Liver (tissue), 9 donors: Measurements from ENCODE around the gene CDKL1. TPM values are rescaled to one million over a fixed set of nuclear protein-coding genes. Genes with fewer than 3 reads are reported as not detected.

Source experiments
- DNase-seq: peaks from one replicate; pipeline ENCODE4 v3.0.0-alpha.2; 2017; ENCODE audit warnings: low spot score
- H3K27ac ChIP-seq, 2 donors: one replicate each; pipeline ENCODE4 v1.7.0; 2013; ENCODE audit warnings: inconsistent platforms in 2 of 2, low read length in 2 of 2, control low read depth in 1 of 2, low read depth in 1 of 2, mild to moderate bottlenecking in 1 of 2
- H3K27me3 ChIP-seq, 4 donors: one replicate each; pipeline versions ENCODE4 v1.6.1 to v1.7.0; 2013; ENCODE audit warnings: low read length in 3 of 4, inconsistent platforms in 1 of 4, mild to moderate bottlenecking in 1 of 4, moderate library complexity in 1 of 4; ENCODE audit not compliant: control insufficient read depth in 4 of 4, insufficient read depth in 4 of 4
- H3K36me3 ChIP-seq, 4 donors: one replicate each; pipeline versions ENCODE4 v1.6.1 to v1.7.0; 2013; ENCODE audit warnings: low read length in 3 of 4, mild to moderate bottlenecking in 3 of 4, low read depth in 1 of 4, moderate library complexity in 1 of 4; ENCODE audit not compliant: control insufficient read depth in 4 of 4, insufficient read depth in 3 of 4
- H3K4me1 ChIP-seq, 4 donors: one replicate each; pipeline versions ENCODE4 v1.6.1 to v1.7.0; 2013; ENCODE audit warnings: low read length in 3 of 4, mild to moderate bottlenecking in 3 of 4, moderate library complexity in 1 of 4; ENCODE audit not compliant: control insufficient read depth in 4 of 4, insufficient read depth in 4 of 4
- H3K4me3 ChIP-seq, 3 donors: one replicate each; pipeline versions ENCODE4 v1.6.1 to v1.7.0; 2013; ENCODE audit warnings: low read length in 3 of 3, control low read depth in 1 of 3, low read depth in 1 of 3, mild to moderate bottlenecking in 1 of 3
- H3K9ac ChIP-seq, 2 donors: one replicate each; pipeline ENCODE4 v1.7.0; 2013; ENCODE audit warnings: low read length in 2 of 2, mild to moderate bottlenecking in 2 of 2, moderate library complexity in 2 of 2, control low read depth in 1 of 2, low read depth in 1 of 2
- H3K9me3 ChIP-seq, 4 donors: one replicate each; pipeline versions ENCODE4 v1.6.1 to v1.7.0; 2013; ENCODE audit warnings: low read length in 3 of 4; ENCODE audit not compliant: control insufficient read depth in 4 of 4
- ATF3 ChIP-seq: IDR thresholded peaks from 2 replicates; pipeline ENCODE4 v1.6.1; 2016; ENCODE audit warnings: antibody characterized with exemption
- EGR1 ChIP-seq, 2 donors: IDR thresholded peaks; 2 replicates each; pipeline ENCODE4 v1.6.1; 2016 to 2018; ENCODE audit warnings: antibody characterized with exemption in 2 of 2, low read depth in 2 of 2
- FOXA1 ChIP-seq: IDR thresholded peaks from 2 replicates; pipeline ENCODE4 v1.6.1; 2016; ENCODE audit warnings: antibody characterized with exemption
- FOXA2 ChIP-seq: IDR thresholded peaks from 2 replicates; pipeline ENCODE4 v1.6.1; 2016; ENCODE audit warnings: antibody characterized with exemption
- GABPA ChIP-seq, 2 donors: IDR thresholded peaks in 1 of 2; conservative IDR thresholded peaks in 1 of 2; 2 replicates each; pipeline ENCODE4 v1.6.1; 2016; ENCODE audit warnings: antibody characterized with exemption in 2 of 2, mild to moderate bottlenecking in 1 of 2, moderate library complexity in 1 of 2
- HNF4A ChIP-seq, 2 donors: conservative IDR thresholded peaks; 2 replicates each; pipeline ENCODE4 v1.6.1; 2016; ENCODE audit warnings: antibody characterized with exemption in 2 of 2, mild to moderate bottlenecking in 2 of 2
- HNF4G ChIP-seq: IDR thresholded peaks from 2 replicates; pipeline ENCODE4 v1.6.1; 2016; ENCODE audit warnings: antibody characterized with exemption
- JUND ChIP-seq, 2 donors: IDR thresholded peaks; 2 replicates each; pipeline ENCODE4 v1.6.1; 2016; ENCODE audit warnings: antibody characterized with exemption in 2 of 2
- MAX ChIP-seq: IDR thresholded peaks from 2 replicates; pipeline ENCODE4 v1.6.1; 2016; ENCODE audit warnings: antibody characterized with exemption
- NR2F2 ChIP-seq: IDR thresholded peaks from 2 replicates; pipeline ENCODE4 v1.6.1; 2016; ENCODE audit warnings: antibody characterized with exemption
- RAD21 ChIP-seq, 2 donors: IDR thresholded peaks; 2 replicates each; pipeline ENCODE4 v1.6.1; 2016; ENCODE audit warnings: antibody characterized with exemption in 2 of 2, mild to moderate bottlenecking in 2 of 2
- RXRA ChIP-seq, 2 donors: IDR thresholded peaks; 2 replicates each; pipeline ENCODE4 v1.6.1; 2017 to 2018; ENCODE audit warnings: antibody characterized with exemption in 2 of 2, mild to moderate bottlenecking in 1 of 2
- SP1 ChIP-seq: IDR thresholded peaks from 2 replicates; pipeline ENCODE4 v1.6.1; 2018; ENCODE audit warnings: antibody characterized with exemption, mild to moderate bottlenecking
- TAF1 ChIP-seq: conservative IDR thresholded peaks from 2 replicates; pipeline ENCODE4 v1.6.1; 2016; ENCODE audit warnings: antibody characterized with exemption, mild to moderate bottlenecking
- YY1 ChIP-seq: IDR thresholded peaks from 2 replicates; pipeline ENCODE4 v1.6.1; 2016; ENCODE audit warnings: antibody characterized with exemption, mild to moderate bottlenecking
- ZBTB33 ChIP-seq: IDR thresholded peaks from 2 replicates; pipeline ENCODE4 v1.6.1; 2016; ENCODE audit warnings: antibody characterized with exemption
- WGBS: extraction: QIAGEN DNeasy Blood & Tissue Kit; methylation state at CpG from one replicate; pipeline ENCODE4 v1.1.7; 2013; 5-methylcytosine and 5-hydroxymethylcytosine counted together
- polyA plus RNA-seq, 2 donors: library from polyadenylated mRNA; stranded (reverse) in 1 of 2; unstranded in 1 of 2; fragments of 200-250 nt in 1 of 2; fragments of >200 nt in 1 of 2; fragmentation: Nextera tagmentation in 1 of 2; extraction: Ambion mirVana in 1 of 2; gene quantifications; one replicate each; pipeline versions ENCODE4 v1.2.1 to v1.2.3, GENCODE V29; 2013 to 2015
- total RNA-seq, 2 donors: library from RNA; depleted of rRNA; stranded (reverse); fragments of >200 nt; gene quantifications; one replicate each; pipeline ENCODE4 v1.2.3, GENCODE V29; 2014
- TF ChIP-seq, protein P1 (sequence below): fragments of 150-350 bp; IDR thresholded peaks from 2 replicates; pipeline ENCODE4 v1.5.1; 2017; ENCODE audit warnings: improper control_type of control experiment, low read depth, low read length; ENCODE audit not compliant: missing input control
- TF ChIP-seq, protein P2 (sequence below): IDR thresholded peaks from 2 replicates; pipeline ENCODE4 v1.6.1; 2016; ENCODE audit warnings: antibody characterized with exemption, mild to moderate bottlenecking
- donor health status: healthy.
- donor health status: healthy.
- donor health status: healthy.
- donor health status: healthy.
- donor health status: healthy.

Gene CDKL1
- total and polyA plus RNA-seq, 4 donors, result 1.1 to 6.8 (median 2.1) TPM

- Histone ChIP-seq H3K27me3 (no peaks in the 10 kb centered on the region), H3K4me1 (peaks cover 0 to 10% (median 4%) of the 10 kb centered on the region in 4 donors), H3K36me3 (no peaks in the 10 kb centered on the region), H3K9me3 (no peaks in the 10 kb centered on the region), H3K27ac (peak overlapping the region; percentile 49 to 59), H3K4me3 (peak overlapping the region in 1 of 3 donors; percentile 33), H3K9ac (peak overlapping the region in 1 of 2 donors; percentile 39)
- WGBS, result 8% methylated on average over 8 of the region's 8 CpGs
- TF ChIP-seq JUND (IDR thresholded peaks at IDR 0.05) (no peak), MAX (peak; percentile 62), NR2F2 (peak; percentile 65), EGR1 (IDR thresholded peaks at IDR 0.05; ENCODE audit: low read depth in 2 of 2) (no peak), FOXA2 (peak; percentile 83), YY1 (peak; percentile 66), RAD21 (IDR thresholded peaks at IDR 0.05) (peak; percentile 89 to 94), SP1 (peak; percentile 54), TAF1 (no peak), GABPA (IDR thresholded peaks at IDR 0.05 in 1 of 2, conservative IDR thresholded peaks at IDR 0.05 in 1 of 2) (peak in 1 of 2 donors; percentile 42), HNF4A (conservative IDR thresholded peaks at IDR 0.05) (peak; percentile 20 to 30), FOXA1 (peak; percentile 78), HNF4G (no peak), RXRA (IDR thresholded peaks at IDR 0.05) (peak; percentile 29 to 49), ATF3 (no peak), ZBTB33 (no peak)
- TF ChIP-seq, protein P1, sequence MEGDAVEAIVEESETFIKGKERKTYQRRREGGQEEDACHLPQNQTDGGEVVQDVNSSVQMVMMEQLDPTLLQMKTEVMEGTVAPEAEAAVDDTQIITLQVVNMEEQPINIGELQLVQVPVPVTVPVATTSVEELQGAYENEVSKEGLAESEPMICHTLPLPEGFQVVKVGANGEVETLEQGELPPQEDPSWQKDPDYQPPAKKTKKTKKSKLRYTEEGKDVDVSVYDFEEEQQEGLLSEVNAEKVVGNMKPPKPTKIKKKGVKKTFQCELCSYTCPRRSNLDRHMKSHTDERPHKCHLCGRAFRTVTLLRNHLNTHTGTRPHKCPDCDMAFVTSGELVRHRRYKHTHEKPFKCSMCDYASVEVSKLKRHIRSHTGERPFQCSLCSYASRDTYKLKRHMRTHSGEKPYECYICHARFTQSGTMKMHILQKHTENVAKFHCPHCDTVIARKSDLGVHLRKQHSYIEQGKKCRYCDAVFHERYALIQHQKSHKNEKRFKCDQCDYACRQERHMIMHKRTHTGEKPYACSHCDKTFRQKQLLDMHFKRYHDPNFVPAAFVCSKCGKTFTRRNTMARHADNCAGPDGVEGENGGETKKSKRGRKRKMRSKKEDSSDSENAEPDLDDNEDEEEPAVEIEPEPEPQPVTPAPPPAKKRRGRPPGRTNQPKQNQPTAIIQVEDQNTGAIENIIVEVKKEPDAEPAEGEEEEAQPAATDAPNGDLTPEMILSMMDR, result peak; percentile 42
- TF ChIP-seq, protein P2, sequence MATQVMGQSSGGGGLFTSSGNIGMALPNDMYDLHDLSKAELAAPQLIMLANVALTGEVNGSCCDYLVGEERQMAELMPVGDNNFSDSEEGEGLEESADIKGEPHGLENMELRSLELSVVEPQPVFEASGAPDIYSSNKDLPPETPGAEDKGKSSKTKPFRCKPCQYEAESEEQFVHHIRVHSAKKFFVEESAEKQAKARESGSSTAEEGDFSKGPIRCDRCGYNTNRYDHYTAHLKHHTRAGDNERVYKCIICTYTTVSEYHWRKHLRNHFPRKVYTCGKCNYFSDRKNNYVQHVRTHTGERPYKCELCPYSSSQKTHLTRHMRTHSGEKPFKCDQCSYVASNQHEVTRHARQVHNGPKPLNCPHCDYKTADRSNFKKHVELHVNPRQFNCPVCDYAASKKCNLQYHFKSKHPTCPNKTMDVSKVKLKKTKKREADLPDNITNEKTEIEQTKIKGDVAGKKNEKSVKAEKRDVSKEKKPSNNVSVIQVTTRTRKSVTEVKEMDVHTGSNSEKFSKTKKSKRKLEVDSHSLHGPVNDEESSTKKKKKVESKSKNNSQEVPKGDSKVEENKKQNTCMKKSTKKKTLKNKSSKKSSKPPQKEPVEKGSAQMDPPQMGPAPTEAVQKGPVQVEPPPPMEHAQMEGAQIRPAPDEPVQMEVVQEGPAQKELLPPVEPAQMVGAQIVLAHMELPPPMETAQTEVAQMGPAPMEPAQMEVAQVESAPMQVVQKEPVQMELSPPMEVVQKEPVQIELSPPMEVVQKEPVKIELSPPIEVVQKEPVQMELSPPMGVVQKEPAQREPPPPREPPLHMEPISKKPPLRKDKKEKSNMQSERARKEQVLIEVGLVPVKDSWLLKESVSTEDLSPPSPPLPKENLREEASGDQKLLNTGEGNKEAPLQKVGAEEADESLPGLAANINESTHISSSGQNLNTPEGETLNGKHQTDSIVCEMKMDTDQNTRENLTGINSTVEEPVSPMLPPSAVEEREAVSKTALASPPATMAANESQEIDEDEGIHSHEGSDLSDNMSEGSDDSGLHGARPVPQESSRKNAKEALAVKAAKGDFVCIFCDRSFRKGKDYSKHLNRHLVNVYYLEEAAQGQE, result peak; percentile 25
- peak; percentile 78 for DNase-seq
These were observed 54.2 kb downstream of the CDKL1 start for GRCh38 chr14:50342221-50343078.
